Adrenal gland (tissue), 5 donors: Measurements from ENCODE around the gene WDR20.

ENCODE experiments used
- CTCF ChIP-seq, 6 experiments: fragments of 450-650 bp in 4 of 6; fragments of 200-600 bp in 2 of 6; sonication (generic) in 1 of 6; IDR thresholded peaks; 1 replicate in 5 of 6; 2 replicates in 1 of 6; pipeline versions ENCODE4 v1.5.1 to v1.8.0; 2016 to 2021; ENCODE audit warnings: antibody characterized with exemption in 6 of 6, mild to moderate bottlenecking in 2 of 6, moderate library complexity in 1 of 6
- POLR2A ChIP-seq, 2 donors: fragments of 450-650 bp; IDR thresholded peaks; one replicate each; pipeline ENCODE4 v1.6.1; 2017; ENCODE audit warnings: antibody characterized with exemption in 2 of 2, mild to moderate bottlenecking in 2 of 2, moderate library complexity in 1 of 2
- donor health status: DM: no; HTN: no; CAD: no.

DNA sequence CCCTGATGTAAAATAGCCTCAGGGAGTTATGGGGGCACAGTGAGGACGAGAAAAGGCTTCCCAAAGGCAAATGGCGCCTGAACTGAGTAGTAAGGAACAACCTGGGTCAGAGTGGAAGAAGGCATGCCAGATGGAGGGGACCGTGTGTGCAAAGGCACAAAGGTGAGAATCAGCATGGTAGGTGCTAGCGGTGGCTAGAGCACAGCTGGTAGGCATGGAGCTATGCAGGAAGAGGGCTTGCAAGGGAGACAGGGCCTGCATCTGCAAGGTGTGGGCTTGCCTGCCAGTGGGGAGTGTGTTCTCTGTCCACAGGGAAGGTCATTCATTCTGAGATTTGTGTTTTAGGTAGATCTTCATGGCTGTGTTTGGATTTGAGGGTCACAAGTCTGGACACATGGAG lies 34.3 kb upstream of the WDR20 start:
- no peak for TF ChIP-seq POLR2A (IDR thresholded peaks at IDR 0.05)
- no peak for TF ChIP-seq CTCF (IDR thresholded peaks at IDR 0.05)
